ENCODE measurements around the gene TANGO6. TPM values are rescaled to one million over a fixed set of nuclear protein-coding genes. Genes with fewer than 3 reads are reported as not detected.

Gene TANGO6
- total RNA-seq, 4 donors from 2014 or later = 18.4 to 36.0 (median 23.3) TPM

GRCh38 chr16:68991075-68991474, 147.7 kb downstream of the TANGO6 start:
- no peak overlapping the region for H3K4me3 ChIP-seq
- DNase-seq (ENCODE audit: low spot score in 2 of 2) = no peak
- H3K27ac ChIP-seq = no peak overlapping the region
- H3K9me3 ChIP-seq = no peaks in the 10 kb centered on the region
- no peaks in the 10 kb centered on the region for H3K4me1 ChIP-seq
- no peak for TF ChIP-seq EP300 (IDR thresholded peaks at IDR 0.05)
- no peak for TF ChIP-seq POLR2A (IDR thresholded peaks at IDR 0.05)
- no peak for TF ChIP-seq CTCF (IDR thresholded peaks at IDR 0.05)
- H3K27me3 ChIP-seq = no peaks in the 10 kb centered on the region
- no peaks in the 10 kb centered on the region for H3K36me3 ChIP-seq

GRCh38 chr16:68992521-68992920, 149.2 kb downstream of the TANGO6 start:
- Histone ChIP-seq H3K4me1 (no peaks in the 10 kb centered on the region), H3K27me3 (no peaks in the 10 kb centered on the region), H3K36me3 (no peaks in the 10 kb centered on the region), H3K4me3 (no peak overlapping the region), H3K9me3 (no peaks in the 10 kb centered on the region), H3K27ac (no peak overlapping the region)
- TF ChIP-seq EP300 (IDR thresholded peaks at IDR 0.05) = no peak
- TF ChIP-seq CTCF (IDR thresholded peaks at IDR 0.05) = no peak
- TF ChIP-seq POLR2A (IDR thresholded peaks at IDR 0.05) = no peak
- DNase-seq (ENCODE audit: low spot score in 2 of 2) = no peak
- WGBS, 2 donors = 65 to 74% methylated on average over 5 of the region's 5 CpGs

GRCh38 chr16:68993456-68993855, 150.1 kb downstream of the TANGO6 start:
- 83 to 92% methylated on average over 3 of the region's 3 CpGs for WGBS, 2 donors
- H3K27ac ChIP-seq = no peak overlapping the region
- no peak overlapping the region for H3K4me3 ChIP-seq
- no peak for DNase-seq (ENCODE audit: low spot score in 2 of 2)
- H3K9me3 ChIP-seq = no peaks in the 10 kb centered on the region
- TF ChIP-seq EP300 (IDR thresholded peaks at IDR 0.05) = no peak
- no peak for TF ChIP-seq CTCF (IDR thresholded peaks at IDR 0.05)
- TF ChIP-seq POLR2A (IDR thresholded peaks at IDR 0.05) = no peak
- H3K27me3 ChIP-seq = no peaks in the 10 kb centered on the region
- H3K4me1 ChIP-seq = no peaks in the 10 kb centered on the region
- no peaks in the 10 kb centered on the region for H3K36me3 ChIP-seq

GRCh38 chr16:68993885-68994284, 150.6 kb downstream of the TANGO6 start:
- TF ChIP-seq EP300 (IDR thresholded peaks at IDR 0.05) = no peak
- no peak for TF ChIP-seq CTCF (IDR thresholded peaks at IDR 0.05)
- no peak for TF ChIP-seq POLR2A (IDR thresholded peaks at IDR 0.05)
- DNase-seq (ENCODE audit: low spot score in 2 of 2) = no peak
- Histone ChIP-seq H3K4me3 (no peak overlapping the region), H3K4me1 (no peaks in the 10 kb centered on the region), H3K27me3 (no peaks in the 10 kb centered on the region), H3K27ac (no peak overlapping the region), H3K9me3 (no peaks in the 10 kb centered on the region), H3K36me3 (no peaks in the 10 kb centered on the region)
- 48 to 54% methylated on average over 1 of the region's 1 CpG for WGBS, 2 donors

- no peaks in the 10 kb centered on the region for H3K27me3 ChIP-seq
- no peak for DNase-seq (ENCODE audit: low spot score in 2 of 2)
These were observed 151.0 kb downstream of the TANGO6 start for GRCh38 chr16:68994324-68994723.

More at GRCh38 chr16:68994324-68994723, 151.0 kb downstream of the TANGO6 start:
- no peak for TF ChIP-seq EP300 (IDR thresholded peaks at IDR 0.05)
- TF ChIP-seq POLR2A (IDR thresholded peaks at IDR 0.05) = no peak
- no peak for TF ChIP-seq CTCF (IDR thresholded peaks at IDR 0.05)
- Histone ChIP-seq H3K9me3 (no peaks in the 10 kb centered on the region), H3K27ac (no peak overlapping the region), H3K4me3 (no peak overlapping the region), H3K4me1 (no peaks in the 10 kb centered on the region), H3K36me3 (no peaks in the 10 kb centered on the region)
- WGBS, 2 donors = 100% methylated on average over 1 of the region's 1 CpG

Data from tibial nerve (tissue), 4 donors.